ENCODE results near the gene PDZRN3.

GRCh38 chr3:73603762-73604171 is 21.0 kb downstream of the PDZRN3 start:
- TF ChIP-seq EZH2phosphoT487 (IDR thresholded peaks at IDR 0.05; ENCODE audit: insufficient read depth, low read depth) (0 out of 2 replicates have a peak, but pooled peaks have one; percentile 28), EZH2 (IDR thresholded peaks at IDR 0.05; ENCODE audit: insufficient read depth, poor library complexity, severe bottlenecking) (no peak)
